HEK293T (cell line): ENCODE results near the gene ELAC2.

Experiments used
- CTCF ChIA-PET: fragments of 350-600 bp; formaldehyde crosslinking; extraction: SDS; loops from one replicate; lab custom pipeline; 2021; ENCODE audit warnings: antibody characterized with exemption, inconsistent platforms; lab: Yijun Ruan, JAX
- POLR2A ChIA-PET: fragments of 350-600 bp; formaldehyde crosslinking; extraction: SDS; loops from one replicate; lab custom pipeline; 2020; ENCODE audit warnings: antibody characterized with exemption, inconsistent platforms; lab: Yijun Ruan, JAX
- DNase-seq: peaks from one replicate; pipeline ENCODE4 v3.0.0; 2012; ENCODE audit warnings: mixed read lengths; ENCODE audit errors: extremely low spot score
- ARNT ChIP-seq: fragments of 450-650 bp; IDR thresholded peaks from 2 replicates; pipeline ENCODE4 v1.6.1; 2017; ENCODE audit warnings: mild to moderate bottlenecking
- BHLHE40 ChIP-seq: fragments of 450-650 bp; IDR thresholded peaks from 2 replicates; pipeline ENCODE4 v1.6.1; 2016; ENCODE audit warnings: mild to moderate bottlenecking, moderate library complexity, borderline replicate concordance
- CTBP1 ChIP-seq: fragments of 450-650 bp; IDR thresholded peaks from 2 replicates; pipeline ENCODE4 v1.6.1; 2016; ENCODE audit warnings: borderline replicate concordance
- ELF4 ChIP-seq: fragments of 450-650 bp; IDR thresholded peaks from 2 replicates; pipeline ENCODE4 v1.6.1; 2017; ENCODE audit warnings: antibody characterized with exemption
- FOXA1 ChIP-seq: fragments of 450-650 bp; IDR thresholded peaks from 2 replicates; pipeline ENCODE4 v1.6.1; 2016; ENCODE audit warnings: mild to moderate bottlenecking
- FOXK2 ChIP-seq: fragments of 450-650 bp; IDR thresholded peaks from 2 replicates; pipeline ENCODE4 v1.6.1; 2016; ENCODE audit warnings: mild to moderate bottlenecking
- FOXM1 ChIP-seq: fragments of 450-650 bp; IDR thresholded peaks from 2 replicates; pipeline ENCODE4 v1.6.1; 2017; ENCODE audit warnings: mild to moderate bottlenecking, borderline replicate concordance
- HDGF ChIP-seq: fragments of 450-650 bp; IDR thresholded peaks from 2 replicates; pipeline ENCODE4 v1.6.1; 2017; ENCODE audit warnings: antibody characterized with exemption, borderline replicate concordance
- L3MBTL2 ChIP-seq: fragments of 450-650 bp; conservative IDR thresholded peaks from 2 replicates; pipeline ENCODE4 v1.6.1; 2016; ENCODE audit warnings: mild to moderate bottlenecking
- LEF1 ChIP-seq: fragments of 450-650 bp; IDR thresholded peaks from 2 replicates; pipeline ENCODE4 v1.6.1; 2017; ENCODE audit warnings: mild to moderate bottlenecking, borderline replicate concordance
- NFRKB ChIP-seq: fragments of 450-650 bp; IDR thresholded peaks from 2 replicates; pipeline ENCODE4 v1.6.1; 2016; ENCODE audit warnings: mild to moderate bottlenecking, moderate library complexity
- PKNOX1 ChIP-seq: fragments of 450-650 bp; IDR thresholded peaks from 2 replicates; pipeline ENCODE4 v1.6.1; 2016
- SP1 ChIP-seq: fragments of 450-650 bp; IDR thresholded peaks from 2 replicates; pipeline ENCODE4 v1.6.1; 2017
- SUZ12 ChIP-seq: fragments of 450-650 bp; IDR thresholded peaks from 2 replicates; pipeline ENCODE4 v1.6.1; 2016; ENCODE audit warnings: mild to moderate bottlenecking
- TARDBP ChIP-seq: fragments of 450-650 bp; IDR thresholded peaks from 2 replicates; pipeline ENCODE4 v1.6.1; 2016
- ZNF384 ChIP-seq: fragments of 450-650 bp; IDR thresholded peaks from 2 replicates; pipeline ENCODE4 v1.6.1; 2016

ELAC2 gene

GRCh38 chr17:12996941-12997340 is 20.9 kb downstream of the ELAC2 start:
- CTCF ChIA-PET: no interaction called here
- POLR2A ChIA-PET: no interaction called here
- no peak for DNase-seq
- TF ChIP-seq HDGF: no peak
- no peak for TF ChIP-seq BHLHE40
- no peak for TF ChIP-seq ZNF384
- TF ChIP-seq LEF1: no peak
- TF ChIP-seq ARNT: no peak
- no peak for TF ChIP-seq NFRKB
- no peak for TF ChIP-seq SP1
- TF ChIP-seq TARDBP: no peak
- TF ChIP-seq CTBP1: no peak
- no peak for TF ChIP-seq FOXM1
- TF ChIP-seq ELF4: no peak
- no peak for TF ChIP-seq FOXA1
- no peak for TF ChIP-seq L3MBTL2
- TF ChIP-seq PKNOX1: no peak
- TF ChIP-seq SUZ12: no peak
- TF ChIP-seq FOXK2: no peak

GRCh38 chr17:12996357-12996756 is 21.5 kb downstream of the ELAC2 start:
- TF ChIP-seq TARDBP: no peak
- TF ChIP-seq SUZ12: no peak
- TF ChIP-seq LEF1: no peak
- TF ChIP-seq ZNF384: no peak
- TF ChIP-seq FOXK2: no peak
- TF ChIP-seq SP1: no peak
- no peak for TF ChIP-seq ELF4
- TF ChIP-seq FOXA1: no peak
- no peak for TF ChIP-seq NFRKB
- TF ChIP-seq FOXM1: no peak
- TF ChIP-seq HDGF: no peak
- TF ChIP-seq ARNT: no peak
- no peak for TF ChIP-seq CTBP1
- no peak for TF ChIP-seq L3MBTL2
- no peak for TF ChIP-seq BHLHE40
- TF ChIP-seq PKNOX1: no peak
- ChIA-PET CTCF (no interaction called here), POLR2A (no interaction called here)
- DNase-seq: no peak

- ChIA-PET POLR2A (no interaction called here), CTCF (no interaction called here)
- TF ChIP-seq SUZ12 (no peak), HDGF (no peak), L3MBTL2 (no peak), FOXM1 (no peak), SP1 (no peak), FOXK2 (no peak), LEF1 (no peak), ARNT (no peak), FOXA1 (no peak), PKNOX1 (no peak)
- DNase-seq: no peak
Measured at GRCh38 chr17:12995896-12996295, 21.9 kb downstream of the ELAC2 start.

GRCh38 chr17:12995106-12995895 is 22.5 kb downstream of the ELAC2 start:
- DNase-seq: no peak
- TF ChIP-seq ELF4 (no peak), CTBP1 (no peak), FOXM1 (no peak), TARDBP (no peak), ARNT (no peak), PKNOX1 (no peak), LEF1 (no peak), BHLHE40 (no peak), SUZ12 (no peak), NFRKB (no peak), SP1 (no peak)
- POLR2A ChIA-PET: no interaction called here
- CTCF ChIA-PET: no interaction called here

GRCh38 chr17:12994341-12995074 is 23.3 kb downstream of the ELAC2 start:
- DNase-seq: no peak
- ChIA-PET POLR2A (no interaction called here), CTCF (no interaction called here)
- TF ChIP-seq NFRKB (no peak), FOXM1 (no peak), HDGF (no peak), ZNF384 (no peak)
